K562 (cell line): Measurements from ENCODE around the gene DNASE2B. TPM values are rescaled to one million over a fixed set of nuclear protein-coding genes. Genes with fewer than 3 reads are reported as not detected.

ENCODE experiments used
- ATAC-seq: fragments of 200-7000 bp; cut with Tn5 transposase; 3 replicates; pipeline ENCODE4 v1.9.1; 2020; ENCODE audit warnings: moderate library complexity
- BruUV-seq: library from RNA; stranded (reverse); fragments of 400-500 nt; replicated peaks from 2 replicates; lab custom pipeline; 2021; lab: Mats Ljungman, UMichigan
- CTCF ChIA-PET: fragments of 300-600 bp; formaldehyde crosslinking; extraction: SDS; loops from one replicate; lab custom pipeline; 2021; ENCODE audit warnings: low intra/inter-chr PET ratio; lab: Yijun Ruan, JAX
- POLR2A ChIA-PET: fragments of 300-600, 350-650 bp; sonication (Branson Sonifier 250); formaldehyde crosslinking; extraction: SDS; loops from one replicate; lab custom pipeline; 2021; ENCODE audit warnings: antibody characterized with exemption, inconsistent platforms; lab: Yijun Ruan, JAX
- DNase-seq, 4 experiments: peaks; one replicate each; pipeline versions ENCODE4 v3.0.0 to v3.0.0-alpha.2; 2011 to 2018; ENCODE audit warnings: low spot score in 3 of 4, mixed read lengths in 3 of 4; ENCODE audit errors: extremely low read depth in 1 of 4
- FAIRE-seq: peaks from 2 replicates; lab custom pipeline; 2011; peaks lifted over from hg19 to GRCh38; lab: Jason Lieb, UNC
- H2AFZ ChIP-seq: 2 replicates; pipeline ENCODE4 v1.6.0; 2011; ENCODE audit warnings: low read depth, low read length, control low read depth, inconsistent platforms
- H3K27ac ChIP-seq: fragments of 200-600 bp; 3 replicates; pipeline ENCODE4 v1.8.0; 2011; ENCODE audit warnings: low read depth, mild to moderate bottlenecking, control low read depth, inconsistent platforms, low read length, moderate library complexity, mixed read lengths; ENCODE audit errors: extremely low read depth
- H3K27me3 ChIP-seq, 2 experiments: fragments of 300-600 bp in 1 of 2; 2 replicates in 1 of 2; 3 replicates in 1 of 2; pipeline versions ENCODE4 v1.6.0 to v1.8.0; 2011; ENCODE audit warnings: inconsistent platforms in 2 of 2, low read length in 2 of 2, mild to moderate bottlenecking in 1 of 2, mixed read lengths in 1 of 2, moderate library complexity in 1 of 2; ENCODE audit not compliant: control insufficient read depth in 2 of 2, insufficient read depth in 2 of 2
- H3K36me3 ChIP-seq: fragments of 300-600 bp; 3 replicates; pipeline ENCODE4 v1.8.0; 2011; ENCODE audit warnings: mild to moderate bottlenecking, low read length, inconsistent platforms; ENCODE audit not compliant: control insufficient read depth, insufficient read depth
- H3K4me1 ChIP-seq, 2 experiments: fragments of 200-600 bp in 1 of 2; replicated peaks in 1 of 2; 2 replicates in 1 of 2; 3 replicates in 1 of 2; pipeline versions ENCODE4 v1.5.1 to v1.8.0; 2011; ENCODE audit warnings: inconsistent platforms in 2 of 2, low read length in 2 of 2, mild to moderate bottlenecking in 1 of 2, mixed read lengths in 1 of 2, moderate library complexity in 1 of 2; ENCODE audit not compliant: control insufficient read depth in 2 of 2, insufficient read depth in 2 of 2
- H3K4me2 ChIP-seq: 2 replicates; pipeline ENCODE4 v1.6.1; 2011; ENCODE audit warnings: low read length, control low read depth, inconsistent platforms, mixed read lengths; ENCODE audit not compliant: insufficient read depth
- H3K4me3 ChIP-seq: fragments of 200-600 bp; sonication (generic), shearing (Covaris generic); 2 replicates; pipeline ENCODE4 v1.5.1; 2016; ENCODE audit warnings: control low read depth, inconsistent platforms
- H3K79me2 ChIP-seq: fragments of 200-600 bp; 3 replicates; pipeline ENCODE4 v1.8.0; 2011; ENCODE audit warnings: low read length, inconsistent platforms; ENCODE audit not compliant: control insufficient read depth, insufficient read depth
- H3K9ac ChIP-seq, 2 experiments: 2 replicates each; pipeline versions ENCODE4 v1.6.0 to v1.6.1; 2011; ENCODE audit warnings: low read depth in 2 of 2, low read length in 2 of 2, control low read depth in 1 of 2, inconsistent platforms in 1 of 2, mild to moderate bottlenecking in 1 of 2, mixed read lengths in 1 of 2; ENCODE audit not compliant: insufficient read depth in 1 of 2
- H3K9me1 ChIP-seq: one replicate; pipeline ENCODE4 v1.6.0; 2011; ENCODE audit warnings: inconsistent platforms, mild to moderate bottlenecking, low read length, moderate library complexity; ENCODE audit not compliant: control insufficient read depth, insufficient read depth
- H3K9me3 ChIP-seq: replicated peaks from 2 replicates; pipeline ENCODE4 v1.5.1; 2011; ENCODE audit warnings: low read depth, low read length, inconsistent platforms; ENCODE audit not compliant: control insufficient read depth, insufficient read depth
- H4K20me1 ChIP-seq: replicated peaks from 2 replicates; pipeline ENCODE4 v1.6.1; 2011; ENCODE audit warnings: low read length, inconsistent platforms, mixed read lengths; ENCODE audit not compliant: control insufficient read depth, insufficient read depth
- ARID1B ChIP-seq: fragments of 450-650 bp; IDR thresholded peaks from 2 replicates; pipeline ENCODE4 v1.6.1; 2016; ENCODE audit warnings: antibody characterized with exemption, mild to moderate bottlenecking, inconsistent platforms
- MED1 ChIP-seq: sonication (generic); formaldehyde crosslinking; IDR thresholded peaks from 2 replicates; pipeline ENCODE4 v1.8.1; 2023; ENCODE audit warnings: missing genetic modification reagents, borderline replicate concordance
- MEIS2 ChIP-seq: fragments of 450-650 bp; IDR thresholded peaks from 2 replicates; pipeline ENCODE4 v1.6.1; 2014; ENCODE audit warnings: mild to moderate bottlenecking; ENCODE audit not compliant: partially characterized antibody
- NR4A1 ChIP-seq, 2 experiments: fragments of 250-450 bp in 1 of 2; fragments of 450-650 bp in 1 of 2; sonication (Bioruptor Pico) in 1 of 2; IDR thresholded peaks; 2 replicates each; pipeline versions ENCODE4 v1.4.0 to v1.6.1; 2016 to 2020; ENCODE audit warnings: mild to moderate bottlenecking in 2 of 2, missing compliant biosample characterization in 1 of 2, missing genetic modification characterization in 1 of 2, moderate library complexity in 1 of 2
- PBX2 ChIP-seq, 2 experiments: IDR thresholded peaks in 1 of 2; conservative IDR thresholded peaks in 1 of 2; 2 replicates each; pipeline ENCODE4 v1.6.1; 2016; ENCODE audit warnings: low read depth in 2 of 2, mild to moderate bottlenecking in 1 of 2, missing compliant biosample characterization in 1 of 2, missing genetic modification characterization in 1 of 2, moderate library complexity in 1 of 2
- STAT5B ChIP-seq: fragments of 250-450 bp; sonication (Bioruptor Pico); IDR thresholded peaks from 2 replicates; pipeline ENCODE4 v1.8.0; 2021; ENCODE audit warnings: mild to moderate bottlenecking, inconsistent platforms
- STAT6 ChIP-seq: sonication (generic); formaldehyde crosslinking; IDR thresholded peaks from 2 replicates; pipeline ENCODE4 v1.8.1; 2023; ENCODE audit warnings: mild to moderate bottlenecking, missing genetic modification reagents
- ZNF384 ChIP-seq: IDR thresholded peaks from 2 replicates; pipeline ENCODE4 v1.6.1; 2012; ENCODE audit warnings: low read depth, low read length, improper control_type of control experiment
- WGBS: fragments of 100-300 bp; shearing (Covaris generic); methylation state at CpG from one replicate; pipeline ENCODE4 v1.1.6; 2016; ENCODE audit warnings: low coverage, mixed read lengths; ENCODE audit not compliant: insufficient coverage; ENCODE audit errors: missing lambda C conversion rate; 5-methylcytosine and 5-hydroxymethylcytosine counted together
- in situ Hi-C: fragments of 300-500 bp; cut with MboI; formaldehyde crosslinking; loops from 4 replicates; pipeline ENCODE4 v1.15.0; 2018; ENCODE audit warnings: inconsistent platforms, mixed read lengths
- intact Hi-C: fragments of 100-400 bp; cut with micrococcal nuclease; formaldehyde crosslinking; loops from 2 replicates; pipeline ENCODE4 v1.14.2; 2022
- polyA plus RNA-seq, 8 experiments: library from polyadenylated mRNA; depleted of rRNA in 4 of 8; stranded (reverse) in 5 of 8; unstranded in 3 of 8; fragments of >200 nt; fragmentation: Nextera tagmentation in 2 of 8; fragmentation: Illumina TruSeq in 1 of 8; extraction: Ambion mirVana in 2 of 8; extraction: Trizol in 1 of 8; gene quantifications; 2 replicates each; pipeline versions ENCODE4 v1.2.1 to v1.2.3, GENCODE V29; 2011 to 2014; ENCODE audit warnings: inconsistent platforms in 1 of 8, missing spikeins in 1 of 8
- total RNA-seq, 7 experiments: library from RNA; depleted of rRNA in 6 of 7; stranded (reverse); fragments of >200 nt in 6 of 7; fragmentation: Illumina TruSeq in 2 of 7; extraction: Trizol in 2 of 7; gene quantifications; 2 replicates each; pipeline versions ENCODE4 v1.2.1 to v1.2.3, GENCODE V29; 2011 to 2021; ENCODE audit warnings: low replicate concordance in 1 of 7

The DNASE2B gene
- total and polyA plus RNA-seq, 9 of the 15 experiments (the other 6 are each of a cell fraction or from before 2014, with no cell fraction given): not detected

GRCh38 chr1:84427250-84428188, 29.2 kb downstream of the DNASE2B start (continued):
- TF ChIP-seq STAT5B (no peak), ARID1B (peak; percentile 40; the same call in 1 of the 2 replicates), NR4A1 (CRISPR knock-in tag; IDR thresholded peaks at IDR 0.05) (no peak), NR4A1 (tag; IDR thresholded peaks at IDR 0.05) (no peak), STAT6 (CRISPR knock-in tag) (no peak), ZNF384 (no peak)

- FAIRE-seq (no peak), ATAC-seq (peak; percentile 47; the same call in 2 of the 3 replicates), DNase-seq (no peak)
- 26% methylated on average over 4 of the region's 5 CpGs for WGBS
- peaks cover 0 to 11% of the 10 kb centered on the region in 2 experiments; a peak in 3 of 5 replicates for H3K4me1 ChIP-seq
- BruUV-seq: no TSS peak
- TF ChIP-seq PBX2 (CRISPR knock-in tag; IDR thresholded peaks at IDR 0.05; ENCODE audit: low read depth) (no peak), PBX2 (tag; conservative IDR thresholded peaks at IDR 0.05; ENCODE audit: low read depth) (0 out of 2 replicates have a peak, but pooled peaks have one; percentile 32), MED1 (CRISPR knock-in tag) (no peak), MEIS2 (peak; percentile 29)
- no peaks in the 10 kb centered on the region for H4K20me1 ChIP-seq
- H2AFZ ChIP-seq: no peak overlapping the region
- H3K9me1 ChIP-seq: no peaks in the 10 kb centered on the region
- intact Hi-C loops: no loop called here
- H3K27ac ChIP-seq: no peak overlapping the region
- H3K79me2 ChIP-seq: no peaks in the 10 kb centered on the region
- POLR2A ChIA-PET: no interaction called here
- CTCF ChIA-PET: no interaction called here
- no peaks in the 10 kb centered on the region for H3K27me3 ChIP-seq
- 0 out of 2 replicates have a peak, but pooled peaks cover 2% of the 10 kb centered on the region for H3K9me3 ChIP-seq
- H3K4me3 ChIP-seq: no peak overlapping the region
- in situ Hi-C loops: no loop called here
- no peak overlapping the region for H3K4me2 ChIP-seq
- H3K9ac ChIP-seq: no peak overlapping the region
- no peaks in the 10 kb centered on the region for H3K36me3 ChIP-seq
Measured at GRCh38 chr1:84428235-84428634, 30.0 kb downstream of the DNASE2B start.
